Measurements from ENCODE around the gene SPECC1L.

Gene SPECC1L

GRCh38 chr22:24459911-24460310 is 189.3 kb downstream of the SPECC1L start:
- in situ Hi-C loops (cut with HindIII; ENCODE audit: low sequenced_read_pairs), result no loop called here

- in situ Hi-C loops (cut with HindIII; ENCODE audit: low sequenced_read_pairs), result no loop called here
These were observed 189.9 kb downstream of the SPECC1L start for GRCh38 chr22:24460418-24461089.

GRCh38 chr22:24463071-24463760 is 192.6 kb downstream of the SPECC1L start:
- in situ Hi-C loops (cut with HindIII; ENCODE audit: low sequenced_read_pairs), result no loop called here

- in situ Hi-C loops (cut with HindIII; ENCODE audit: low sequenced_read_pairs), result no loop called here
These were observed 194.9 kb downstream of the SPECC1L start for GRCh38 chr22:24465566-24465965.

- in situ Hi-C loops (cut with HindIII; ENCODE audit: low sequenced_read_pairs), result no loop called here
These were observed 195.3 kb downstream of the SPECC1L start for GRCh38 chr22:24465975-24466374.

- in situ Hi-C loops (cut with HindIII; ENCODE audit: low sequenced_read_pairs), result no loop called here
These were observed 196.2 kb downstream of the SPECC1L start for GRCh38 chr22:24466716-24467328.

GRCh38 chr22:24467340-24467739 is 196.7 kb downstream of the SPECC1L start:
- in situ Hi-C loops (cut with HindIII; ENCODE audit: low sequenced_read_pairs), result no loop called here

Data from DLD1 (cell line).